Neuronal stem cell (in vitro differentiated cells): Measurements from ENCODE around the gene PLEKHG1.
A peak's percentile ranks its signal among the peaks of the same experiment; 100 is the strongest.

Experiments
- DNase-seq: peaks from one replicate; pipeline ENCODE4 v3.0.0-alpha.2; 2013; ENCODE audit warnings: low spot score
- H2AFZ ChIP-seq: one replicate; pipeline ENCODE4 v1.6.1; 2013; ENCODE audit warnings: mild to moderate bottlenecking, low read length, inconsistent platforms
- H2AK5ac ChIP-seq: 2 replicates; pipeline ENCODE4 v1.6.1; 2013; ENCODE audit warnings: low read depth, mild to moderate bottlenecking, inconsistent platforms, low read length, moderate library complexity, mixed read lengths
- H2BK120ac ChIP-seq: 2 replicates; pipeline ENCODE4 v1.6.1; 2013; ENCODE audit warnings: low read depth, mild to moderate bottlenecking, inconsistent platforms, low read length, moderate library complexity, mixed read lengths
- H2BK12ac ChIP-seq: one replicate; pipeline ENCODE4 v1.6.1; 2013; ENCODE audit warnings: low read length, inconsistent platforms
- H2BK15ac ChIP-seq: 2 replicates; pipeline ENCODE4 v1.6.1; 2013; ENCODE audit warnings: mild to moderate bottlenecking, low read length, inconsistent platforms, mixed read lengths
- H2BK5ac ChIP-seq: one replicate; pipeline ENCODE4 v1.6.1; 2013; ENCODE audit warnings: inconsistent platforms, mild to moderate bottlenecking, low read length, moderate library complexity
- H3K14ac ChIP-seq: one replicate; pipeline ENCODE4 v1.6.1; 2013; ENCODE audit warnings: low read length, inconsistent platforms
- H3K18ac ChIP-seq: 2 replicates; pipeline ENCODE4 v1.6.1; 2013; ENCODE audit warnings: low read length, inconsistent platforms
- H3K23ac ChIP-seq: 2 replicates; pipeline ENCODE4 v1.6.1; 2013; ENCODE audit warnings: low read depth, mild to moderate bottlenecking, mixed read lengths, low read length, inconsistent platforms; ENCODE audit not compliant: poor library complexity
- H3K27ac ChIP-seq: replicated peaks from 3 replicates; pipeline ENCODE4 v1.5.1; 2013; ENCODE audit warnings: low read length, inconsistent platforms
- H3K27me3 ChIP-seq, 3 experiments: 2 replicates each; pipeline ENCODE4 v1.6.1; 2013; ENCODE audit warnings: low read length in 3 of 3, mild to moderate bottlenecking in 2 of 3, inconsistent platforms in 1 of 3, low read depth in 1 of 3, mixed read lengths in 1 of 3, moderate library complexity in 1 of 3; ENCODE audit not compliant: control insufficient read depth in 3 of 3, insufficient read depth in 3 of 3
- H3K36me3 ChIP-seq, 2 donors: replicated peaks in 1 of 2; 2 replicates each; pipeline ENCODE4 v1.6.1; 2013; ENCODE audit warnings: low read length in 2 of 2; ENCODE audit not compliant: control insufficient read depth in 2 of 2, insufficient read depth in 2 of 2
- H3K4ac ChIP-seq: 2 replicates; pipeline ENCODE4 v1.6.1; 2013; ENCODE audit warnings: inconsistent platforms, mild to moderate bottlenecking, low read length, moderate library complexity
- H3K4me1 ChIP-seq, 2 donors: 1 replicate in 1 of 2; 2 replicates in 1 of 2; pipeline ENCODE4 v1.6.1; 2013; ENCODE audit warnings: low read length in 2 of 2, low read depth in 1 of 2; ENCODE audit not compliant: control insufficient read depth in 2 of 2, insufficient read depth in 1 of 2
- H3K4me2 ChIP-seq: one replicate; pipeline ENCODE4 v1.6.1; 2013; ENCODE audit warnings: mild to moderate bottlenecking, low read length, inconsistent platforms; ENCODE audit not compliant: insufficient read depth, poor library complexity, severe bottlenecking
- H3K4me3 ChIP-seq, 2 donors: 2 replicates each; pipeline ENCODE4 v1.5.1; 2013; ENCODE audit warnings: low read length in 2 of 2, mild to moderate bottlenecking in 2 of 2, inconsistent platforms in 1 of 2, moderate library complexity in 1 of 2
- H3K79me1 ChIP-seq: one replicate; pipeline ENCODE4 v1.6.1; 2013; ENCODE audit warnings: low read depth, mild to moderate bottlenecking, inconsistent platforms, low read length, moderate library complexity
- H3K9ac ChIP-seq: one replicate; pipeline ENCODE4 v1.6.1; 2013; ENCODE audit warnings: mild to moderate bottlenecking, low read depth, low read length, inconsistent platforms; ENCODE audit not compliant: poor library complexity
- H3K9me3 ChIP-seq, 2 donors: replicated peaks in 1 of 2; 2 replicates each; pipeline versions ENCODE3 to v1.6.1; 2013; ENCODE audit warnings: low read length in 2 of 2, mild to moderate bottlenecking in 2 of 2, inconsistent platforms in 1 of 2, low read depth in 1 of 2, mixed read lengths in 1 of 2, moderate library complexity in 1 of 2; ENCODE audit not compliant: control insufficient read depth in 2 of 2, insufficient read depth in 1 of 2
- H4K8ac ChIP-seq: one replicate; pipeline ENCODE4 v1.6.1; 2013; ENCODE audit warnings: low read depth, mild to moderate bottlenecking, inconsistent platforms, low read length, moderate library complexity
- H4K91ac ChIP-seq: one replicate; pipeline ENCODE4 v1.6.1; 2013; ENCODE audit warnings: low read length, low read depth, mild to moderate bottlenecking, inconsistent platforms; ENCODE audit not compliant: poor library complexity
- WGBS, 2 donors: extraction: QIAGEN DNeasy Blood & Tissue Kit; methylation state at CpG; one replicate each; pipeline ENCODE4 v1.1.7; 2013; ENCODE audit warnings: missing lambda C conversion rate in 2 of 2, mixed read lengths in 1 of 2; ENCODE audit not compliant: insufficient read length in 2 of 2, insufficient replicate concordance in 1 of 2; ENCODE audit errors: extremely low coverage in 2 of 2; 5-methylcytosine and 5-hydroxymethylcytosine counted together

Gene PLEKHG1

GRCh38 chr6:150573041-150573681 lies 26.5 kb upstream of the PLEKHG1 start:
- peak; percentile 20 for DNase-seq
- no peak overlapping the region for H3K4ac ChIP-seq
- H3K27ac ChIP-seq = no peak overlapping the region
- no peak overlapping the region for H3K4me3 ChIP-seq
- H2BK12ac ChIP-seq = no peak overlapping the region
- H3K14ac ChIP-seq = no peak overlapping the region
- no peaks in the 10 kb centered on the region for H3K36me3 ChIP-seq
- no peak overlapping the region for H3K23ac ChIP-seq
- no peaks in the 10 kb centered on the region for H3K9me3 ChIP-seq
- peaks cover 7% of the 10 kb centered on the region in 2 donors for H3K4me1 ChIP-seq
- H2BK120ac ChIP-seq = no peak overlapping the region
- peak overlapping the region; percentile 21 for H2AFZ ChIP-seq
- H2BK5ac ChIP-seq = no peak overlapping the region
- no peaks in the 10 kb centered on the region for H3K79me1 ChIP-seq
- WGBS, 2 donors = no CpG with 5 or more reads among the region's 10 CpGs
- no peak overlapping the region for H2AK5ac ChIP-seq
- H3K18ac ChIP-seq = peak overlapping the region; percentile 51
- no peak overlapping the region for H4K8ac ChIP-seq
- H4K91ac ChIP-seq = peak overlapping the region; percentile 16
- peaks cover 0 to 13% (median 0%) of the 10 kb centered on the region in 3 experiments for H3K27me3 ChIP-seq
- H3K9ac ChIP-seq = no peak overlapping the region
- no peak overlapping the region for H2BK15ac ChIP-seq
- H3K4me2 ChIP-seq = no peak overlapping the region

- H2BK5ac ChIP-seq = peak overlapping the region; percentile 21
- H3K4me2 ChIP-seq = no peak overlapping the region
- DNase-seq = no peak
- no peaks in the 10 kb centered on the region for H3K9me3 ChIP-seq
- H3K9ac ChIP-seq = no peak overlapping the region
- peak overlapping the region; percentile 33 for H2AK5ac ChIP-seq
- H3K4me3 ChIP-seq = peak overlapping the region in 1 of 2 donors; percentile 42
- no peaks in the 10 kb centered on the region for H3K79me1 ChIP-seq
- H3K27me3 ChIP-seq = peaks cover 0 to 10% (median 0%) of the 10 kb centered on the region in 3 experiments
- H4K91ac ChIP-seq = no peak overlapping the region
- peak overlapping the region; percentile 14 for H2BK15ac ChIP-seq
- H3K14ac ChIP-seq = no peak overlapping the region
- H2BK12ac ChIP-seq = no peak overlapping the region
- no peak overlapping the region for H3K4ac ChIP-seq
- no peak overlapping the region for H3K23ac ChIP-seq
- no peak overlapping the region for H2BK120ac ChIP-seq
- H3K36me3 ChIP-seq = no peaks in the 10 kb centered on the region
- H3K18ac ChIP-seq = no peak overlapping the region
- no peak overlapping the region for H3K27ac ChIP-seq
- no peak overlapping the region for H2AFZ ChIP-seq
- WGBS, 2 donors = no CpG with 5 or more reads among the region's 6 CpGs
- H4K8ac ChIP-seq = no peak overlapping the region
- H3K4me1 ChIP-seq = peaks cover 7% of the 10 kb centered on the region in 2 donors
Observed at GRCh38 chr6:150575836-150576235, 23.8 kb upstream of the PLEKHG1 start.

GRCh38 chr6:150576651-150577226 lies 22.9 kb upstream of the PLEKHG1 start:
- H3K4me2 ChIP-seq = no peak overlapping the region
- H4K91ac ChIP-seq = no peak overlapping the region
- H3K27me3 ChIP-seq = peaks cover 0 to 6% (median 0%) of the 10 kb centered on the region in 3 experiments
- no peaks in the 10 kb centered on the region for H3K79me1 ChIP-seq
- H2BK12ac ChIP-seq = no peak overlapping the region
- no peak overlapping the region for H2AK5ac ChIP-seq
- no peak overlapping the region for H4K8ac ChIP-seq
- no peak overlapping the region for H3K4ac ChIP-seq
- H3K36me3 ChIP-seq = no peaks in the 10 kb centered on the region
- peak overlapping the region; percentile 21 for H2BK5ac ChIP-seq
- no peaks in the 10 kb centered on the region for H3K9me3 ChIP-seq
- H3K18ac ChIP-seq = no peak overlapping the region
- peaks cover 7% of the 10 kb centered on the region in 2 donors for H3K4me1 ChIP-seq
- H3K23ac ChIP-seq = no peak overlapping the region
- no CpG with 5 or more reads among the region's 15 CpGs for WGBS, 2 donors
- no peak overlapping the region for H3K9ac ChIP-seq
- no peak overlapping the region for H2BK15ac ChIP-seq
- H2BK120ac ChIP-seq = no peak overlapping the region
- no peak overlapping the region for H3K4me3 ChIP-seq
- H3K14ac ChIP-seq = no peak overlapping the region
- H2AFZ ChIP-seq = peak overlapping the region; percentile 54
- H3K27ac ChIP-seq = no peak overlapping the region
- DNase-seq = no peak

- Histone ChIP-seq H3K9me3 (no peaks in the 10 kb centered on the region), H3K23ac (no peak overlapping the region), H3K79me1 (no peaks in the 10 kb centered on the region), H3K14ac (no peak overlapping the region), H4K91ac (no peak overlapping the region), H3K4ac (no peak overlapping the region), H2BK12ac (no peak overlapping the region), H3K4me1 (no peaks in the 10 kb centered on the region), H3K4me2 (no peak overlapping the region), H2BK15ac (no peak overlapping the region), H2AFZ (no peak overlapping the region), H3K4me3 (no peak overlapping the region), H2BK120ac (no peak overlapping the region), H2BK5ac (no peak overlapping the region), H2AK5ac (no peak overlapping the region), H3K27me3 (no peaks in the 10 kb centered on the region), H3K18ac (no peak overlapping the region), H3K36me3 (no peaks in the 10 kb centered on the region), H4K8ac (no peak overlapping the region), H3K27ac (no peak overlapping the region), H3K9ac (no peak overlapping the region)
- no peak for DNase-seq
- no CpG with 5 or more reads among the region's 4 CpGs for WGBS, 2 donors
Observed at GRCh38 chr6:150579611-150580010, 20.1 kb upstream of the PLEKHG1 start.
